DOHH2 (cell line): ENCODE results near the gene POU2F1.

ENCODE experiments used
- EZH2phosphoT487 ChIP-seq: fragments of 200-600 bp; sonication (generic); IDR thresholded peaks from 2 replicates; pipeline ENCODE4 v1.6.1; 2017; ENCODE audit warnings: borderline replicate concordance, mild to moderate bottlenecking, antibody characterized with exemption, low read length, moderate library complexity, mixed read lengths
- TF ChIP-seq, protein P1 (sequence below): fragments of 200-600 bp; sonication (generic); IDR thresholded peaks from one replicate; pipeline ENCODE4 v1.5.1; 2014; ENCODE audit warnings: antibody characterized with exemption, mild to moderate bottlenecking, low read depth, low read length; ENCODE audit not compliant: poor library complexity, severe bottlenecking

DNA sequence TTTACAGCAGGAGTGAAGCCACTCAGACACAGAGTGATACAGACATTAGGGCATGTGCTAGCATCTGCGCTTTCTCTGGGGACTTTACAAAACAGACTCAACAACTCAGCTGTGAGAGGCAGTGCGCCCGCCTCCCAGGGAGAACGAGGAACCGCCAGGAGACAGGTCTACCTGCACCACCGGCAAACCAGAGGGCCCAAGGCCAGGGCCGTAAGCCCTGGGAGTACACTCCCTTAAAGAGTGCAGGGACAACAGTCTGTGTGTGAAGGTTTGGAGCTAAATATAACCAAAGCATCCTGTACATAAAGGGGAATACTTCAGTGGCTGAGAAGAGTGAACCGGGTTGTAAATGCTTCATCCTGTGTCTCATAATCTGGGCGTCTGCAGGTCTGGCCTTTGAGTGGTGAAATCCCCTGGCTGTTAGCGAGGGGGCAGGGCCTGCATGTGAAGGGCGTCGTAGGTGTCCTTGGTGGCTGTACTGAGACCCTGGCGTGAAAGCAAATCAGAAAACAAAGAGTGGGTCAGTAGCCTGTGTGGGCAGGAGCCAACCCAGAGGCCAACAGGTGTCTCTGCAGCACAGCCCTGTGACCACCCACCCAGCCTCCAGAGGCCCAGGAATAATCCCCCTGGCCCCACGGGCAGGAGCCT, 210.7 kb downstream of the POU2F1 start:
- no peak for TF ChIP-seq EZH2phosphoT487
- TF ChIP-seq, protein P1, sequence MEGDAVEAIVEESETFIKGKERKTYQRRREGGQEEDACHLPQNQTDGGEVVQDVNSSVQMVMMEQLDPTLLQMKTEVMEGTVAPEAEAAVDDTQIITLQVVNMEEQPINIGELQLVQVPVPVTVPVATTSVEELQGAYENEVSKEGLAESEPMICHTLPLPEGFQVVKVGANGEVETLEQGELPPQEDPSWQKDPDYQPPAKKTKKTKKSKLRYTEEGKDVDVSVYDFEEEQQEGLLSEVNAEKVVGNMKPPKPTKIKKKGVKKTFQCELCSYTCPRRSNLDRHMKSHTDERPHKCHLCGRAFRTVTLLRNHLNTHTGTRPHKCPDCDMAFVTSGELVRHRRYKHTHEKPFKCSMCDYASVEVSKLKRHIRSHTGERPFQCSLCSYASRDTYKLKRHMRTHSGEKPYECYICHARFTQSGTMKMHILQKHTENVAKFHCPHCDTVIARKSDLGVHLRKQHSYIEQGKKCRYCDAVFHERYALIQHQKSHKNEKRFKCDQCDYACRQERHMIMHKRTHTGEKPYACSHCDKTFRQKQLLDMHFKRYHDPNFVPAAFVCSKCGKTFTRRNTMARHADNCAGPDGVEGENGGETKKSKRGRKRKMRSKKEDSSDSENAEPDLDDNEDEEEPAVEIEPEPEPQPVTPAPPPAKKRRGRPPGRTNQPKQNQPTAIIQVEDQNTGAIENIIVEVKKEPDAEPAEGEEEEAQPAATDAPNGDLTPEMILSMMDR = no peak
